VCaP (cell line): ENCODE data around the gene NEUROD2.

ENCODE experiments used
- H3K27ac ChIP-seq: fragments of 450-650 bp; 2 replicates; pipeline ENCODE4 v1.5.1; 2017
- CTCF ChIP-seq: fragments of 450-650 bp; conservative IDR thresholded peaks from 2 replicates; pipeline ENCODE4 v1.5.1; 2017; ENCODE audit warnings: mild to moderate bottlenecking, moderate library complexity

Gene NEUROD2

GRCh38 chr17:39617100-39617445 is 9.4 kb upstream of the NEUROD2 start:
- TF ChIP-seq CTCF: no peak

GRCh38 chr17:39615434-39615833 is 7.7 kb upstream of the NEUROD2 start:
- no peak overlapping the region for H3K27ac ChIP-seq
- TF ChIP-seq CTCF: no peak

More at GRCh38 chr17:39617100-39617445, 9.4 kb upstream of the NEUROD2 start:
- H3K27ac ChIP-seq: peak overlapping the region; percentile 96

- no peak for TF ChIP-seq CTCF
- no peak overlapping the region for H3K27ac ChIP-seq
Measured at GRCh38 chr17:39614545-39615157, 6.9 kb upstream of the NEUROD2 start.

- no peak for TF ChIP-seq CTCF
Measured at GRCh38 chr17:39612935-39613464, 5.3 kb upstream of the NEUROD2 start.

GRCh38 chr17:39612291-39612894 is 4.7 kb upstream of the NEUROD2 start:
- H3K27ac ChIP-seq: no peak overlapping the region
- TF ChIP-seq CTCF: no peak

More at GRCh38 chr17:39612935-39613464, 5.3 kb upstream of the NEUROD2 start:
- no peak overlapping the region for H3K27ac ChIP-seq

GRCh38 chr17:39611401-39612112 is 3.8 kb upstream of the NEUROD2 start:
- no peak for TF ChIP-seq CTCF
- no peak overlapping the region for H3K27ac ChIP-seq

GRCh38 chr17:39609416-39610025 is 1.8 kb upstream of the NEUROD2 start:
- TF ChIP-seq CTCF: no peak
- H3K27ac ChIP-seq: no peak overlapping the region
